ENCODE results near the gene CLNS1A.

The CLNS1A gene

DNA sequence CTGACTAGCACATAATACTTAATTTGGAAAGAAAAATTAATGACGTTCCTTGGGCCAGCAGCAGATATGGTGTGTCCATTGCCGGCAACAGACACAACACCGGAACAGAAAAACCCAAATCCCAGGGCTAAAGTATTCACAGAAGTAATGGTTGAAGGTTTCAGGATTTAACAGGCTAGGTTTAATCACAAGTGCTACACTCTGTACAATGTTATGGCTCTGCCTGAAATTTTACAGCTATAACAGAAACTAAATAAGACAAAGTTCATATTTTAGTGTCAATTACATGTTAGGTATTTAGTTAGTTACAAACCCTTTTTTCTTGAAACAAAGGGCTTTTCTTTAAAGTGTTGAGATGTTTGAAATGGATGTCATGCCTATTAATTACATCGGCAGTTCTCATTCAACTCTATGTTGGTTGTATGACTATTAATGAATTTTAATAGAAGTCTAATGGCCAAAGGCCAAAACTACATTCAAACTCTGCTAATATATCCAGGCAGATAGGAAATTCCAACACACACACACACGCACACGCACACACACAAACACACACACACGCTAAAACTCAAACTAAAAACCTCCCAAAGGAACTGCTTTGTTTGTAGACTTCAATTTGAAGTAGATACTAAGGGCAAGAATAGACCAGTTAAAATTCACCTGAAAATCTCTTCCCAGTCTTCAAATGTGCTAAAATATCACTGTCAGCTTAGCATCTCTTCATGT, 27.8 kb upstream of the CLNS1A start:
- TF ChIP-seq, protein P1, sequence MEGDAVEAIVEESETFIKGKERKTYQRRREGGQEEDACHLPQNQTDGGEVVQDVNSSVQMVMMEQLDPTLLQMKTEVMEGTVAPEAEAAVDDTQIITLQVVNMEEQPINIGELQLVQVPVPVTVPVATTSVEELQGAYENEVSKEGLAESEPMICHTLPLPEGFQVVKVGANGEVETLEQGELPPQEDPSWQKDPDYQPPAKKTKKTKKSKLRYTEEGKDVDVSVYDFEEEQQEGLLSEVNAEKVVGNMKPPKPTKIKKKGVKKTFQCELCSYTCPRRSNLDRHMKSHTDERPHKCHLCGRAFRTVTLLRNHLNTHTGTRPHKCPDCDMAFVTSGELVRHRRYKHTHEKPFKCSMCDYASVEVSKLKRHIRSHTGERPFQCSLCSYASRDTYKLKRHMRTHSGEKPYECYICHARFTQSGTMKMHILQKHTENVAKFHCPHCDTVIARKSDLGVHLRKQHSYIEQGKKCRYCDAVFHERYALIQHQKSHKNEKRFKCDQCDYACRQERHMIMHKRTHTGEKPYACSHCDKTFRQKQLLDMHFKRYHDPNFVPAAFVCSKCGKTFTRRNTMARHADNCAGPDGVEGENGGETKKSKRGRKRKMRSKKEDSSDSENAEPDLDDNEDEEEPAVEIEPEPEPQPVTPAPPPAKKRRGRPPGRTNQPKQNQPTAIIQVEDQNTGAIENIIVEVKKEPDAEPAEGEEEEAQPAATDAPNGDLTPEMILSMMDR (IDR thresholded peaks at IDR 0.05; ENCODE audit: low read depth, low read length, missing control alignments) = no peak
- DNase-seq (ENCODE audit: extremely low read depth, low read depth) = no peak
- H3K4me3 ChIP-seq (replicated peaks; ENCODE audit: low read depth, low read length) = no peak overlapping the region

DNA sequence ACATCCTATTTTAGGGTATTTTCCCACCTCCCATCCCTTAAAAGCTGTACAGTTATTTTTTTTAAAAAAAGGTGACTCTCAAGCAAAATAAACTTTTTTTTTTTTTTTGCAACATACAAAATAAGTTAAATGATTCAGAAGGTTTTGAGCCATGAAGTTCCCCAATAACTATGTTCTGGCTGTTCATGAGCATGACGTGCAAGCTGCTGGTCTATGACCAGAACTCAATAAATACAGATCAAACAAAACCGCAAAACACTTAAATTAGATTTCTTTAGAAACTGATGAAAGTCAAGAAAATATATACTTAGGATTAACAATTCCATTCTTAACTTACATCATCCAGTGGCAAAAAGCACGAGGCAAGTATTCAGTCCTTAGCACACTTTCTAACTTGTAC, 24.1 kb upstream of the CLNS1A start:
- TF ChIP-seq, protein P1 (IDR thresholded peaks at IDR 0.05; ENCODE audit: low read depth, low read length, missing control alignments) = no peak
- no peak for DNase-seq (ENCODE audit: extremely low read depth, low read depth)
- no peak overlapping the region for H3K4me3 ChIP-seq (replicated peaks; ENCODE audit: low read depth, low read length)

DNA sequence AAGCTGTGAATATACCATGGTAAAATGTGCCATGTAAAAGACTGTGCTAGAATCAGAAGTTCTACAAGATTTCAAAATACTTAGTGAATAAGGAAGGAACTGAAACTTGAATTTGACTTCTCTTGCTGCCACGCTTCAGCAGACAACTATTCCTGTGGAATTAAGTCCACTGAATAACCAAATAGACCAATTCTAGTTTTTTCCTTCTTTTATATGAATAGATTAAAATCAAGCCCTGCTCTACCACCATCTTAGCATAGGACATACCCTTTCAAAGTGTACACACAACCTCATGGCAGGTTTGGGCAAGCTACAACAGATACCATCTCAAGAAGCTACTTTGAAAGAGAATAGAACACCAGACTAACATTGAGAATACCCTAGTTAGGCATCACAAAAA, 23.4 kb upstream of the CLNS1A start:
- H3K4me3 ChIP-seq (replicated peaks; ENCODE audit: low read depth, low read length) = no peak overlapping the region
- TF ChIP-seq, protein P1 (IDR thresholded peaks at IDR 0.05; ENCODE audit: low read depth, low read length, missing control alignments) = no peak
- no peak for DNase-seq (ENCODE audit: extremely low read depth, low read depth)

DNA sequence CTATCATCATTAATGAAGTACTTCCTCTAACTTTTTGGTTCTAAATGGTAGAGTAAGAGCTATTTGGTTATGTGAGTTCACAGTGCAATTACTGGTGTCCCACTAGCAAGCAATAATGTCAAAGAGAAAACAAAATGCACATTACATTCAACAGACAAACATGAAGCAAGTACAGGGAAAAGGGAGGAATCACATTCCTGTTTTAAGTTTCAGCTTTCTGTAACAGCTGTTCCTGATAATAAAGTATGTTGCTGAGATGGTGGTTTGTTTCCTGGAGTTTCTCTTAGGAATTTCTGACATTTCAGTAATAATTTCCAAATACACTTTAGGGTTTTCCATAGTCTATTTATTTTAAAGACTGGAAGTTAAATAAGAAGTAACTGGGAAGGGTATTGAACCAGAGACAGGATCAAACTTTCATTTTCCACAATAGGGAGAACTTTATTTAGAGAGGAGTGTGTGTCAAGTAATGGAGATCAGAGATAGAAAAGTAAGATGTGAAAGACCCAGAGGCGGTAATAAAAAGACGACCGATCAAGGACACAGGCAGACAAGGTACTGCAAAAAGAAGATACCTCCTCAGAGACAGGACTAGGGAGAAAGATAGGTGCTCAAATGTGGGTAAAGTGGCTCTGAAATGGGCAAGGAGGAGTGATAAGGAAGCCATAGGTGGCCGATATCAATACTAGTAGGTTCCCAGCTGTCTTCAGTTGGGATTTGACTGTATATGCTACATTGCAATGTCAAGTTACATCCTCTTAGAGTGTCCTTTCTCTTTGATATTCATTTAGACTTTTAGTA, 20.8 kb upstream of the CLNS1A start:
- TF ChIP-seq, protein P1 (IDR thresholded peaks at IDR 0.05; ENCODE audit: low read depth, low read length, missing control alignments) = no peak
- DNase-seq (ENCODE audit: extremely low read depth, low read depth) = peak; percentile 14
- H3K4me3 ChIP-seq (replicated peaks; ENCODE audit: low read depth, low read length) = no peak overlapping the region

DNA sequence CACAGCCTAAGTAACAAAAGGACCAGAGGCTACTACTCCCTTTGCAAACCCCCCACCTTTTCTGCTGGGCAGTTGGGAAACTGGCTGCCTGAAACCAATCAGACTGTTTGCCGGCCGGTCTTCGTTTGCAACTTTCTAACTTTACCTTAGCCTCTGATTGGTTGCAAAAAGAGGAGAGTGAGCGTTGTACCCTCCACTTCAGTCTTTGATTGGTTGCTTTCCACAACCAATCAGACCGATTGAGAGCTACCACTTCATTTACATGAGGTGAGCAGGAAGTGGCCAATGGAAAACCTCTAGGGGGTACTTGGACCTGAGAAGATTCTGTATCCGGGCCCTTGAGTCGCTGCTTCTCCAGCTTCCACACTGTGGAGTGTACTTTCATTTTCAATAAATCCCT, 18.8 kb upstream of the CLNS1A start:
- no peak for DNase-seq (ENCODE audit: extremely low read depth, low read depth)
- H3K4me3 ChIP-seq (replicated peaks; ENCODE audit: low read depth, low read length) = no peak overlapping the region
- TF ChIP-seq, protein P1 (IDR thresholded peaks at IDR 0.05; ENCODE audit: low read depth, low read length, missing control alignments) = no peak

DNA sequence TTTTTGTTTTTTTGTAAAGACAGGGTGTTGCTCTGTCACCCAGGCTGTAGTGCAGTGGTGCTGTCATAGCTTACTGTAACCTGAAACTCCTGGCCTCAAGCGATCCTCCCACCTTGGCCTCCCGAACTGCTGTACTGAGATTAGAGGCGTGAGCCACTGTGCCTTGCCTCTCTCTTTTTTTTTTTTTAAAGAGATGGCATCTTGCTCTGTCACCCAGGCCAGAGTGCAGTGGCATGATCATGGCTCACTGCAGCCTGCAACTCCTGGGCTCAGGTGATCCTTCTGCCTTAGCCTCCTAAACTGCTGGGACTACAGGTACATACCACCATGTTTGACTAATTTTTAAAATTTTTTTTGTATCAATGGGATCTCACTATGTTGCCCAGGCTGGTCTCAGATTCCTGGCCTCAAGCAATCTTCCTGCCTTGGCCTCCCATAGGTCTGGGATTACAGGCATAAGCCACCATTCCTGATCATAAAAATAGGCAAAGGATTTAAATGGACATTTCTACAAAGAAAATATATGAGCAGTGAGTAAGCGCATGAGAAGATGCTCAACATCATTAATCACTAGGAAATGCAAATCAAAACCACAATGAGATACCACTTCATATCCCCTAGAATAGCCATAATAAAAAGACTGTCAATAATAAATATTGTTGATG, 17.3 kb upstream of the CLNS1A start:
- TF ChIP-seq, protein P1 (IDR thresholded peaks at IDR 0.05; ENCODE audit: low read depth, low read length, missing control alignments) = no peak
- no peak overlapping the region for H3K4me3 ChIP-seq (replicated peaks; ENCODE audit: low read depth, low read length)
- no peak for DNase-seq (ENCODE audit: extremely low read depth, low read depth)
